Neural crest cell (in vitro differentiated cells): ENCODE results near the gene SLFN11. TPM values are rescaled to one million over a fixed set of nuclear protein-coding genes. Genes with fewer than 3 reads are reported as not detected.
A peak's percentile ranks its signal among the peaks of the same experiment; 100 is the strongest.

Source experiments
- DNase-seq: peaks from one replicate; pipeline ENCODE4 v3.0.0; 2021; ENCODE audit warnings: low read depth, mixed read lengths, low spot score
- H3K27ac Mint-ChIP-seq: one replicate; pipeline ENCODE4 v1.8.0; 2021; ENCODE audit warnings: mild to moderate bottlenecking, mixed read lengths; ENCODE audit not compliant: unreplicated experiment
- H3K27me3 Mint-ChIP-seq: 2 replicates; pipeline ENCODE4 v1.8.0; 2021; ENCODE audit warnings: low read depth, mild to moderate bottlenecking, mixed read lengths
- H3K36me3 Mint-ChIP-seq: 2 replicates; pipeline ENCODE4 v1.8.0; 2021; ENCODE audit warnings: low read depth, mild to moderate bottlenecking, mixed read lengths
- H3K4me1 Mint-ChIP-seq: 2 replicates; pipeline ENCODE4 v1.8.0; 2021; ENCODE audit warnings: mixed read lengths
- H3K4me3 Mint-ChIP-seq: one replicate; pipeline ENCODE4 v1.8.0; 2021; ENCODE audit warnings: mild to moderate bottlenecking, mixed read lengths
- H3K9me3 Mint-ChIP-seq: 2 replicates; pipeline ENCODE4 v1.8.0; 2021; ENCODE audit warnings: mixed read lengths
- total RNA-seq: library from RNA; stranded (reverse); gene quantifications from 2 replicates; pipeline ENCODE4 v1.2.1, GENCODE V29; 2021
- TF ChIP-seq, protein P1 (sequence below): fragments of 200-600 bp; sonication (generic); conservative IDR thresholded peaks from 2 replicates; pipeline ENCODE4 v1.5.0; 2021; ENCODE audit warnings: antibody characterized with exemption, mild to moderate bottlenecking

Gene SLFN11
- total RNA-seq, 1 donor from 2014 or later: 17.6 TPM

DNA sequence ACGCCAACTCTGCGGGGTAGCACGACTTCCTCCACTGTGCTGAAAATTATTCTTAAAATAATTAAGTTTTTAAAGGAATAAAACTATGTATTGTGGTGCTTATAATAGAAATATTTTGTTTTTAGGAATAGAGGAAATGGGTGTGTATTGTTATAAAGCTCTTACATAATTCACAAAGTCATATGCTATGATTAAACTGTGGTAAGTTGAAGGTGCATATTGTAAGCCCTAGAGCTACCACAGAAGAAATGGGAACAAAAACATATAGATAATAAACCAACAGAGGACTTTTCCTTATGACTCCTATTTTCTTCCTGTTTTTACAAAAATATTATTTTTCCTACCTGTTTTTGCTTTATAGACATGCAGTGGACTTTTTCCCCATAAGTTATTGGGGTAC is 4.3 kb upstream of the SLFN11 start:
- no peak for DNase-seq
- peaks cover 2% of the 10 kb centered on the region for H3K9me3 Mint-ChIP-seq
- H3K27ac Mint-ChIP-seq: no peak overlapping the region
- no peaks in the 10 kb centered on the region for H3K36me3 Mint-ChIP-seq
- no peak overlapping the region for H3K4me3 Mint-ChIP-seq
- TF ChIP-seq, protein P1, sequence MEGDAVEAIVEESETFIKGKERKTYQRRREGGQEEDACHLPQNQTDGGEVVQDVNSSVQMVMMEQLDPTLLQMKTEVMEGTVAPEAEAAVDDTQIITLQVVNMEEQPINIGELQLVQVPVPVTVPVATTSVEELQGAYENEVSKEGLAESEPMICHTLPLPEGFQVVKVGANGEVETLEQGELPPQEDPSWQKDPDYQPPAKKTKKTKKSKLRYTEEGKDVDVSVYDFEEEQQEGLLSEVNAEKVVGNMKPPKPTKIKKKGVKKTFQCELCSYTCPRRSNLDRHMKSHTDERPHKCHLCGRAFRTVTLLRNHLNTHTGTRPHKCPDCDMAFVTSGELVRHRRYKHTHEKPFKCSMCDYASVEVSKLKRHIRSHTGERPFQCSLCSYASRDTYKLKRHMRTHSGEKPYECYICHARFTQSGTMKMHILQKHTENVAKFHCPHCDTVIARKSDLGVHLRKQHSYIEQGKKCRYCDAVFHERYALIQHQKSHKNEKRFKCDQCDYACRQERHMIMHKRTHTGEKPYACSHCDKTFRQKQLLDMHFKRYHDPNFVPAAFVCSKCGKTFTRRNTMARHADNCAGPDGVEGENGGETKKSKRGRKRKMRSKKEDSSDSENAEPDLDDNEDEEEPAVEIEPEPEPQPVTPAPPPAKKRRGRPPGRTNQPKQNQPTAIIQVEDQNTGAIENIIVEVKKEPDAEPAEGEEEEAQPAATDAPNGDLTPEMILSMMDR: no peak
- H3K4me1 Mint-ChIP-seq: peaks cover 15% of the 10 kb centered on the region
- peaks cover 60% of the 10 kb centered on the region for H3K27me3 Mint-ChIP-seq

DNA sequence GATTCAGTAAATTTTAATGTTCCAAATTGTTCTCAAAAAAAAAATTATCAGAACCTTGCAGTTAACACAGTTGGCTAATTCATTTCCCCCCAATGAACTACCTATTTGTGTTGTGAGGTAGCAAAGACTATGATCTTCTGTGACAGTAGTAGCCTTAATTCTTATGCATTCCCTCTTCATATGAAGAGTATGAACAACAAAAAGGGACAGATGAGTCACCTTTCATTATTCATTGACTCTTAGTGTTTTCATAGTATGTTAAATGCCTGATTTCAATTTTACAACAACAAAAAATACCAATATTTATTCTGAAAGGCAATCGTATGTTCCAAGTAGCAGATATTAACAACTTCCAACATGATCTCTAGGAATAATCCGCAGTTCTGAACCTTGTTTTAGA is 3.6 kb upstream of the SLFN11 start:
- no peak overlapping the region for H3K27ac Mint-ChIP-seq
- peaks cover 67% of the 10 kb centered on the region for H3K27me3 Mint-ChIP-seq
- H3K4me3 Mint-ChIP-seq: no peak overlapping the region
- DNase-seq: no peak
- TF ChIP-seq, protein P1: no peak
- H3K9me3 Mint-ChIP-seq: peaks cover under 1% of the 10 kb centered on the region
- no peaks in the 10 kb centered on the region for H3K36me3 Mint-ChIP-seq
- H3K4me1 Mint-ChIP-seq: peaks cover 15% of the 10 kb centered on the region

DNA sequence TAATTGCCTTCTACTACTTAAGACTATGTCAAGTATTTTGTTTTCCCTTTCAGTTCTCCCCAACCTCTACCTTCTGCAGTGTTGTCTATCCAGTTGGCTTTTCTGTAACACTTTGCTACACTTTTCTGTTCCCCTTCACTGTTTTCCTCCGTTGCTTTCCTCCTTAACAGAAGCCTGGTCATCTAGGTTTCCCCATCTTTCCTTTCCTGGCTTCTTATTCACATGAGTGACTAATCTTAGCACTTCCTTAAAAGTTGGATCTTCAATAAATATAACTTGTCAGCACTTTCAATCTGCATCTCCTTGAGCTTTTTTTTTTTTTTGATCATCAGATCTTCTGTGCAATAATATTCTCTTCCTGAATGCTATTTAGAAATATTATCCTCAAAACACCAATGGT is 2.8 kb upstream of the SLFN11 start:
- Mint-ChIP-seq H3K4me1 (peaks cover 15% of the 10 kb centered on the region), H3K27me3 (peaks cover 73% of the 10 kb centered on the region), H3K27ac (no peak overlapping the region), H3K36me3 (peaks cover 6% of the 10 kb centered on the region), H3K9me3 (peaks cover 3% of the 10 kb centered on the region), H3K4me3 (no peak overlapping the region)
- TF ChIP-seq, protein P1: no peak
- DNase-seq: no peak

DNA sequence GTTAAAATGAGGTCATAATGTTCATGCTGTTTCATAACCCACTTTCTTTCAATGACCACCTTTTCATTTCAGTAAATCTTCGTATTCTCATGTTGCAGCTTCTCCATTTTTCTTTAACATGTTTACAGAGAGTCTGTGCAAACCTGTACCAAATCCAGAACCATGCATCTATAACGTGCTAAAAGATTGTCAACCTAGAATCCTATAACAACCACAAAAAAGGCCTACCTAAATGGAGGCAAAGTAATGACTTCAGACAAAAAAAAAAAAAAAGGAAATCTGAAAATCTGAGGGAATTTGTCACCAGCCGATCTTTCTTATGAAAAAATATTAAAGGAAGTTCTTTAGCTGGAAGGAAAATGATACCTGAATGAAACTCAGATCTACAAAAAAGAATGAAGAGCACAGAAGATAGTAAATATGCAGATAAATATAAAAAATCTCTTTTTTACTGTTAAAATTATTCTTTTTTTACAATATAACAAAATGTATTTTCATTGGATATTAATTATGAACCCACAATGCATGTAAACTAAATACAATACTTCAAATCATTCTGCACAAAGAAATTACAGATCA is 1.4 kb upstream of the SLFN11 start:
- H3K36me3 Mint-ChIP-seq: peaks cover 12% of the 10 kb centered on the region

DNA sequence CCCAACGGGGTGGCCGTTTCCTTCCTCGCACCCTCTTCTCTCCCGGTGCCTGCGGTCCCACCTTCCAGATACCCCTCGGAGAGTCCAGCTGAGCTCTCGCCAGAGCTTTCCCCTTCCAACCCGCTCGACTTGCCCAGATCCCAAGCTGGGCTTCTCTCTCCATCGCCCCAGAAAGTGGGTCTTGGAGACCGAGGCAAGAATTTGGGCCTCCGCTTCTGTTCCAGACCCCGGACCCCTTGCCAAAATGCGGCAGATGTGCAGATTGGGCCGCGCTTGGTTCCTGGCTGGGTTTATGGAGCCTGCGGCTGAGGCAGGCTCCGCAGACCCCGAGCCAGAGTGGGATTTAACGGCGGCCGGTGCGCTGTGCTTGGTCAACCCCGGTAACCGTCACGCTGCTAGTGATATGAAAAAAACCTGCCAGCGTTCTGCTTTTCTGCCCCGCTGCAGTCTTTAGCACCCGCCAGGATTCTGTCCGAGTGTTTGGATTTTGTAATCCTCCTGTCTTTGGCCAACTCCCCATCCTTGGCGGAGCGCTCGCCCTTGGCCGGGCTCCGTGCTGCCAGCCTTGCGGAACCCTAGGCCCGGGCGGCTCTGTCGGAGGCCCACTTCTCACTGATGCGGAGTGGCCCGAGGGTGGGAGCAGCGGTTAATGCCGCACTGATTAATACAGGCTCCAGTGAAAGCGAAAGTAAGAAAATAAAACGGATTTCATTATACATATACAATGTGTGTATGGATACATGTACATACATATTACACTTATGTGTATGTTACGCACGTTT is 754 bp upstream of the SLFN11 start:
- Mint-ChIP-seq H3K4me1 (peaks cover 15% of the 10 kb centered on the region), H3K27ac (peak overlapping the region; percentile 89), H3K27me3 (peaks cover 89% of the 10 kb centered on the region), H3K4me3 (peak overlapping the region; percentile 90), H3K36me3 (peaks cover 15% of the 10 kb centered on the region), H3K9me3 (peaks cover 17% of the 10 kb centered on the region)
- TF ChIP-seq, protein P1: no peak
- peak; percentile 16 for DNase-seq

More for the DNA sequence above, 1.4 kb upstream of the SLFN11 start:
- DNase-seq: no peak
- Mint-ChIP-seq H3K27ac (no peak overlapping the region), H3K4me1 (peaks cover 15% of the 10 kb centered on the region), H3K4me3 (peak overlapping the region; percentile 90), H3K27me3 (peaks cover 85% of the 10 kb centered on the region), H3K9me3 (peaks cover 14% of the 10 kb centered on the region)
- TF ChIP-seq, protein P1: no peak
